Activated CD4-positive, alpha-beta T cell treated with anti-CD3 and anti-CD28 coated beads, Interleukin-2, amount 10 ng/mL, durations not matched to agents 24 days and 14 days (primary cell): ENCODE measurements around the gene PRKAG2. TPM values are rescaled to one million over a fixed set of nuclear protein-coding genes. Genes with fewer than 3 reads are reported as not detected.
"Not testable (repeated sequence)": the region's sequence is repeated elsewhere in the genome, so short reads cannot be mapped to it uniquely, and the experiment has no call there.

Experiments used
- DNase-seq: peaks from one replicate; pipeline ENCODE4 v3.0.0; 2022
- H3K27ac Mint-ChIP-seq: one replicate; pipeline ENCODE4 v1.8.0; 2022; ENCODE audit warnings: mild to moderate bottlenecking, mixed read lengths
- H3K27me3 Mint-ChIP-seq: one replicate; pipeline ENCODE4 v1.8.0; 2022; ENCODE audit warnings: mixed read lengths
- H3K36me3 Mint-ChIP-seq: one replicate; pipeline ENCODE4 v1.8.0; 2022; ENCODE audit warnings: low read depth, mild to moderate bottlenecking, mixed read lengths
- H3K4me1 Mint-ChIP-seq: one replicate; pipeline ENCODE4 v1.8.0; 2021; ENCODE audit warnings: mixed read lengths
- H3K4me3 Mint-ChIP-seq: one replicate; pipeline ENCODE4 v1.8.0; 2022; ENCODE audit warnings: mild to moderate bottlenecking, moderate library complexity, mixed read lengths
- H3K9me3 Mint-ChIP-seq: one replicate; pipeline ENCODE4 v1.8.0; 2021; ENCODE audit warnings: mixed read lengths
- intact Hi-C: fragments of 100-400 bp; cut with micrococcal nuclease; formaldehyde crosslinking; loops from one replicate; pipeline ENCODE4 v1.15.1; 2023
- total RNA-seq: library from RNA; stranded (reverse); gene quantifications from 2 replicates; pipeline ENCODE4 v1.2.3, GENCODE V29; 2022

Gene PRKAG2
- total RNA-seq = 14.3 and 15.5 TPM in 2 replicates

DNA sequence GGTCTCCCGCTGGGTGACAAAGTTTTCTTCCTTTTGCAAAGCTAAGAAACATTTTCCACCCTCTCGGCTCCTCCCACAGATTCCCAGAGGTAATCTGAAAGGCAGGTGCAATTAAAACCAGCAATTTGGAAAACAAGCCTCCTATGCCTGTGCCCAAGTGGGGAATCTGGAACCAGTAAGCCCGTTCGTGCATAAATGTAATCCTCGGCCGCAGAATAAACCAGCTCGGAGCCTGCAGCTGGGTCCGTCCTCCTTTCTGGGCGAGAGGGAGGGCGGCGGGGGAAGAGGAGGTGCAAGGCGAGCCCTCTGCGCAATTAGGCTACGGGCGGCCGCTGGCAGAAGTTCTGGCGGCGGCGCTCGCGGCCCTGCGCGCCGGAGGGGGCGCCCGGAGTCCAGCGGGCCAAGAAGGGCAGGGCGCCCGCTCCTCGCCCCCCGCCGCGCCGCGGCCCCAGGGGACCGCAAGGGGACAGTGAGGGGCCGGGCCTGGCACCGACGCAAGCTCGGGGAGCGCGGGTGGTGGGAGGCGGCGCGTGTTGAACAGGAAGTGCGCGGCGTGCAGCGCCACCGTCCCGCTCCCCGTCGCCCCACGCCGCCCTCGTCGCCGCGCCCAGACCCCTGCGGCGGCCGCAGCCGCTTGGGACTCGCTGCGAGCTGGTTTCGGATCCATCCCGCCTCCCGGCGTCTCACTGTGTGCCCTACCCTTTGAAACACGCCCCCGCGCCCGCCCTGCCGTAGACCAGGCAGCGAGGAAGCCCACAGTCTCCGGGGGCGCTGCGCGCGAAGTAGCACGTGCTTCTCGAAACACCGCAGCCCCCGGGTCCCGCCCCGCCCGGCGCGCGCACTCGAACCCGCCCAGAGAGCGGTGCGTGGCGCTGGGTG, at the start of gene PRKAG2:
Gene PRKAG2, minus strand, starts transcription at position 217 of the 879 bp plus-strand sequence. CDS start 495 bp downstream, outside the sequence.
- Mint-ChIP-seq H3K4me1 (peaks cover 6% of the 10 kb centered on the region), H3K9me3 (no peaks in the 10 kb centered on the region), H3K36me3 (peaks cover 1% of the 10 kb centered on the region), H3K27me3 (peaks cover 33% of the 10 kb centered on the region), H3K27ac (peak within 1 kb of the TSS; percentile 88), H3K4me3 (peak within 1 kb of the TSS; percentile 94)
- peak; percentile 86 for DNase-seq
- intact Hi-C loops = loop anchor here (1.0 to 5.0 kb wide), 6 partner anchors 56 to 357 kb away; partner anchors contain the start of gene GALNT11

GRCh38 chr7:151926336-151926712, 49.4 kb upstream of the PRKAG2 start:
- Mint-ChIP-seq H3K4me1 (peaks cover 7% of the 10 kb centered on the region), H3K4me3 (no peak overlapping the region), H3K27me3 (peaks cover under 1% of the 10 kb centered on the region), H3K9me3 (no peaks in the 10 kb centered on the region), H3K27ac (no peak overlapping the region), H3K36me3 (no peaks in the 10 kb centered on the region)
- intact Hi-C loops = no loop called here
- DNase-seq = no peak

DNA sequence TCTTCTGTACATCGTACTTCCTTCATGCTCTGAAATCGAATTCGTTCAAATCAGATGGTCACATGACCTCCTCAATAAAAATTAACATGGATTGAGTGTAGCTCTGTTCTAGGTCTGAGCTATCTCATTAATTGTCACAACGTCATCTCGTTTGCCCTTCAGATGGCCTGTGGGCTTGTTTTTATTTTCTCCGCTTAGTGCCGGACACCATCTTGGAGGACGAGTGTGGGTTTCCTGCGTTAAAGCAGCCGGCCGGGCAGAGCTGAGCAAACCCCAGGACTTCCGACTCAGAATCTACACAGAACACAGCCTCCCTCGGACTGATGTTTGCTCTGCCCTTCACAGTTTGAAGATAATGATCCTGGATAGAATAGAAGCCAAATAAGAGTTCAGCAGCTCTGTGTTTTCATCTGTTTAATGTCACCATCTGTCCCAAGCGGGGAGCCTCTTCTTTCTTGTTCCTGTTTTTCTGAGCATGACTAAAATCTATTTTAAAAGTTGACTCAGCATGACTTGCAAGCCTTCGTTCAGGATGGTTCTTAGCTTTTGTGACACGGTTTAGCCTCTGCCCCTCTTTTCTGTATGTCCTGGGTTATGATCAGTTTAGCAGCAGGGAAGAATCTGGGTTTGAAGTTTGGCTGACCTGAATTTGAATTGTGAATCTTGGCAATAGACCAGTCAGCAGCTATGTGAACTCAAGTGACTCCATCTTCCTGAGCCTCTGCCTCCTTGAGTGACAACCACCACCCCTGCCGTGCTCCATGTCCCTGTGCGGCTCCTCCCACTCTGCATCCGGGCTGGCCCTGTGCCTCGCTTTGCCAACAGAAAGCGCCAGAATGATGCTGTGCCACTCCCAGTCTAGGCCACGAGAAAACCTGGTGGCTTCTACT, 48.8 kb upstream of the PRKAG2 start:
- intact Hi-C loops = no loop called here
- Mint-ChIP-seq H3K4me3 (no peak overlapping the region), H3K9me3 (no peaks in the 10 kb centered on the region), H3K27ac (no peak overlapping the region), H3K4me1 (peaks cover 7% of the 10 kb centered on the region), H3K27me3 (peaks cover 1% of the 10 kb centered on the region), H3K36me3 (no peaks in the 10 kb centered on the region)
- DNase-seq = no peak

- no peak overlapping the region for H3K27ac Mint-ChIP-seq
- no peaks in the 10 kb centered on the region for H3K9me3 Mint-ChIP-seq
- H3K27me3 Mint-ChIP-seq = peaks cover 1% of the 10 kb centered on the region
- no peaks in the 10 kb centered on the region for H3K36me3 Mint-ChIP-seq
- intact Hi-C loops = no loop called here
- H3K4me1 Mint-ChIP-seq = peaks cover 7% of the 10 kb centered on the region
- no peak overlapping the region for H3K4me3 Mint-ChIP-seq
- DNase-seq = no peak
Observed at GRCh38 chr7:151924508-151924907, 47.6 kb upstream of the PRKAG2 start.

DNA sequence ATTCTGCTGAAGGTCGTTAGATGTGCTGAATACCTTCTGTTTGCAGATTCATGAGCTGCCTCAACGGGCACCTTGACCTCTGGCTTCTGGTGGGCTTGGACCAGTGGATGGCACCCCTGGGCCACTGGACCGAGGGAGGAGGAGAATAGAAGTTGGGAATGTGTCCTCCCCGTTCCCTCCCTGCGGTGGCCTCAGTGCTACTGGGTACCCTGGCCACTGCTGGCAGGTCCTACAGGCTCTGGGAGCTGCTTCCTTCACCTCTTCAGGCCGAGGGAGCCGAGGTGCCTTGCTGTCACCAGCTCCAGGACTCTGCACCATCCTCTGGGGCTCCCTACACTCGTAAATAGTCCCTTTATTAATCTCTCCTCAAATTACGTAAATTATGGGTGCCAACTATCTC, 47.1 kb upstream of the PRKAG2 start:
- no peak overlapping the region for H3K4me3 Mint-ChIP-seq
- DNase-seq = no peak
- H3K27ac Mint-ChIP-seq = no peak overlapping the region
- H3K36me3 Mint-ChIP-seq = no peaks in the 10 kb centered on the region
- intact Hi-C loops = no loop called here
- no peaks in the 10 kb centered on the region for H3K9me3 Mint-ChIP-seq
- peaks cover 1% of the 10 kb centered on the region for H3K27me3 Mint-ChIP-seq
- peaks cover 7% of the 10 kb centered on the region for H3K4me1 Mint-ChIP-seq

- no peak for DNase-seq
- intact Hi-C loops = no loop called here
- Mint-ChIP-seq H3K36me3 (no peaks in the 10 kb centered on the region), H3K4me3 (no peak overlapping the region), H3K9me3 (no peaks in the 10 kb centered on the region), H3K4me1 (peaks cover 7% of the 10 kb centered on the region), H3K27me3 (peaks cover 1% of the 10 kb centered on the region), H3K27ac (no peak overlapping the region)
Observed at GRCh38 chr7:151923097-151923876, 46.4 kb upstream of the PRKAG2 start.

DNA sequence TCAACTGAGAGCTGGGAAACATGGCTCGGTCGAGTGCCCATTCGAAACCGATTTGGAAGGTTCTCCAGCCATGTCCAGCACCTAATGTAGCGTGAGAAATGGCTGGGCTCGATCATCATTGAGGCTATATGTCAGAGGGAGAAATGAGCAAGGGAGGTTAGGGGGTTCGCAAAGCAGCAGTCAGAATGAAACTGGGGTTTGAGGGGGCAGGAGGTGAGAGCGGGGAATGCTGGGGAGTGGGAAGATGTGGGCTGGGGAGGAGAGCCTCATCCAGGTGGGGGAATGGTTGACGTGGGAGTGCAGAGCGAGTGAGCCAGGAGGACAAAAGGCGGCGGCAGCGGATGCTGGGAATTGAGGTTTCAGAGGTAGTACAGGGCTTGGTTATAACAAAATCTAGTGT, 44.5 kb upstream of the PRKAG2 start:
- H3K27ac Mint-ChIP-seq = no peak overlapping the region
- H3K36me3 Mint-ChIP-seq = no peaks in the 10 kb centered on the region
- intact Hi-C loops = no loop called here
- H3K4me1 Mint-ChIP-seq = peaks cover 7% of the 10 kb centered on the region
- no peaks in the 10 kb centered on the region for H3K9me3 Mint-ChIP-seq
- DNase-seq = no peak
- H3K4me3 Mint-ChIP-seq = no peak overlapping the region
- H3K27me3 Mint-ChIP-seq = peaks cover 1% of the 10 kb centered on the region

- H3K4me3 Mint-ChIP-seq = no peak overlapping the region
- H3K27ac Mint-ChIP-seq = no peak overlapping the region
- no peaks in the 10 kb centered on the region for H3K9me3 Mint-ChIP-seq
- H3K4me1 Mint-ChIP-seq = peaks cover under 1% of the 10 kb centered on the region
- no peak for DNase-seq
- no peaks in the 10 kb centered on the region for H3K36me3 Mint-ChIP-seq
- H3K27me3 Mint-ChIP-seq = peaks cover 4% of the 10 kb centered on the region
- intact Hi-C loops = no loop called here
Observed at GRCh38 chr7:151920488-151920887, 43.6 kb upstream of the PRKAG2 start.

DNA sequence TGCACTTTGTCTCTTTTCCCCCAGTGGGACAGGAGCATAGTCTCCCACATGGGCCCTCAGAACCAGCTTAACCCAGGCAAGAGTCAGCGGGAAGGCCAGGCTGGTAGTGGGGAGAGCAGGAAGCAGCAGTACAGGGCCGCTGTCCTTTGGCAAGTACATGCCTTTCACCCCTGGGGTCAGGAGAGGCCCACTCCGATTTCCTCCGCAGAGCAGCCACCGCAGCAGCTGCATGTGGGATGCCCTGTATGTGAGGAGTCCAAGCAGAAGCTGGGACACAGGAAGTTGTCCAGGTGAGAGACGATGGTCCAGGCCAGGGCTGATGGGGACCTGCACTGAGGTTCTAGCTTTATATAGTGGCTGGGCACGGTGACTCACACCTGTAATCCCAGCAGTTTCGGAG, 42.7 kb upstream of the PRKAG2 start:
- H3K4me3 Mint-ChIP-seq = no peak overlapping the region
- no peaks in the 10 kb centered on the region for H3K4me1 Mint-ChIP-seq

DNA sequence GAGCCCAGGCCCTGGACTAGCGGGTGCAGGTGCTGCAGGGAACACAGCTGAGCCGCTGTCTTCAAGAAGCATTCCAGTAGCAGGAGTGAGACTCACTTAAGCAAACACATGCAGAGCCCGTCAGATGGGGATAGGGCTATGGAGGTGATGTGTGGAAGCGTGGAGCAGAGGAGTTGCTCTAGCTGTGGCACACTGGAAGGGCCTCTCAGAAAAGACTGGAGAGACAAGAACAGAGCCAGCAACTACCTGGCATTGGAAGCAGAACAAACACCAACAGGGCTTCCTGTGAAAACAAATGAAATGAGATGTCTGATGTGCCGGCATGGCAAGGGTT, 41.6 kb upstream of the PRKAG2 start:
- Mint-ChIP-seq H3K9me3 (no peaks in the 10 kb centered on the region), H3K4me3 (no peak overlapping the region), H3K36me3 (no peaks in the 10 kb centered on the region), H3K27me3 (peaks cover 8% of the 10 kb centered on the region), H3K4me1 (no peaks in the 10 kb centered on the region), H3K27ac (no peak overlapping the region)
- intact Hi-C loops = no loop called here
- no peak for DNase-seq

More for the DNA sequence above, 42.7 kb upstream of the PRKAG2 start:
- intact Hi-C loops = no loop called here
- peaks cover 5% of the 10 kb centered on the region for H3K27me3 Mint-ChIP-seq
- H3K27ac Mint-ChIP-seq = no peak overlapping the region
- DNase-seq = no peak
- H3K9me3 Mint-ChIP-seq = no peaks in the 10 kb centered on the region
- no peaks in the 10 kb centered on the region for H3K36me3 Mint-ChIP-seq

DNA sequence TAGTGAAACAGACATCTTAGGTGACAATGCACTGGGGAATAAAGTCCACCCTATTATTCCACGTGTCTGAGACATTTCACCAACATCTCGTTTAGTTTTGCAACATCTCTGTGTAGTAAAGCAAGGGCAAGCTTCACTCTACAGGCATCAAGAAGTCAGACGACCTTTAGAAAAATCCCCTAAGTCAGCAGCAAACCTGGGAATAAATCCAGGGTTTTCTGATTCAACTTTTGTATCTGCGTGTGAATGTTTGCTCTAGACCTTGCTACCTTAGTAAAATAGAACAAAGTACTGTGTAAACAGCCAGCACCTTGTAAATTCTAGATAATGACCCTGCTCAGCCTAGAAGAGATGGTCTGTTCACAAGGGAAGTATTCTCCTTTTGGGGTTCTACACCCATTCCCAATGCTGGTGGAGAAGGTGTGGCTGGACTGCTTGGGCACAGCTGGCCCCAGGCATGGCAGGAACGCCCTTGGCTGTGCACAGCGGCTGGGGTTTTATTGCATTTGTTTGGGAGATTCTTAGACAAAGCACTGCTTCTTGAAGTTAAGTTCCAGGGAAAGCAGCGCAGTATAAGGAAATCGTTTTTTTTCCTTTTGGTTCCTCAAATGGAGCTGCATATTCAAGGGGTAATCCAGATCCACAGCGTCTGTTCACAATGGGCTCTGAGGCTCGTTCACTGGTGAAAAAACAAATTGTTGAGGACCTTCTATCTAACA, 41.0 kb upstream of the PRKAG2 start:
- H3K36me3 Mint-ChIP-seq = no peaks in the 10 kb centered on the region
- H3K9me3 Mint-ChIP-seq = no peaks in the 10 kb centered on the region
- no peak overlapping the region for H3K27ac Mint-ChIP-seq
- no peak overlapping the region for H3K4me3 Mint-ChIP-seq
- H3K4me1 Mint-ChIP-seq = no peaks in the 10 kb centered on the region
- H3K27me3 Mint-ChIP-seq = peaks cover 12% of the 10 kb centered on the region
- intact Hi-C loops = no loop called here
- no peak for DNase-seq

DNA sequence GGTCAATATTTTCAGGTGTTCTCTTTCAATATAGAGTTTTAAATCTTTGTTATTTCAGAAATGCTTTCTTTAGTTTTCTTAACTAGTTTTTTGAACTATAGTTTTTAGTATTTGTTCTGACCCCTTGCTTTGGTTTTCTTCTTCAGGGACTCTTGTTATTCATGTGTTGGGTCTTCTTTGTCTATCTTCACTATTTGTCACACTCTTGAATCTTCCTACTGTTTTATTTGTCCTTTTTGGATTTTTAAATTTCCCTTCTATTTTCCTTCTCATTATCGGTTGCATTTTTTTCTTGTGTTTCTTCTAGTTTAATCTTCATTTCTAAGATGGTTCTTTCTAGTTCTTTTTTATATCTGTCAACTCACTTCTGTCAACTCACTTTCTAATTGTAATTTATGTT, 37.1 kb upstream of the PRKAG2 start:
- Mint-ChIP-seq H3K36me3 (no peaks in the 10 kb centered on the region), H3K4me1 (no peaks in the 10 kb centered on the region), H3K27ac (no peak overlapping the region), H3K9me3 (no peaks in the 10 kb centered on the region), H3K27me3 (peaks cover 10% of the 10 kb centered on the region), H3K4me3 (no peak overlapping the region)
- no peak for DNase-seq
- intact Hi-C loops = no loop called here

DNA sequence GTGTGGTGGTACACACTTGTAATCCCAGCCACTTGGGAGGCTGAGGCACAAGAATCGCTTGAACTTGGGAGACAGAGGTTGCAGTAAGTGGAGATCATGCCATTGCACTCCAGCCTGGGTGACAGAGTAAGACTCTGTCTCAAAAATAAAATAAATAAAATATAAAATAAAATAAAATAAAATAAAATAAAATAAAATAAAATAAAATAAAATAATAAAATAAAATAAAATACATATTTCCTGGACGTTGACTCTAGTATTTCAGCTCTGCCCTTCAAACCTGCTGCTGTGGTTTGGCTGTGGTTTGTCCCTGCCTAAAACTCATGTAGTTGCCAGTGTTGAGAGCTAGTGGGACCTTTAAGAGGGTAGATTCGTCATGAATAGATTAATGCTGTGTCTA, 33.7 kb upstream of the PRKAG2 start:
- H3K4me3 Mint-ChIP-seq, H3K36me3 Mint-ChIP-seq, H3K27ac Mint-ChIP-seq, H3K4me1 Mint-ChIP-seq, intact Hi-C loops, H3K9me3 Mint-ChIP-seq, DNase-seq: not testable (repeated sequence)
- peaks cover 23% of the 10 kb centered on the region for H3K27me3 Mint-ChIP-seq
